ENCODE data around the gene ANKRD63.

The ANKRD63 gene

DNA sequence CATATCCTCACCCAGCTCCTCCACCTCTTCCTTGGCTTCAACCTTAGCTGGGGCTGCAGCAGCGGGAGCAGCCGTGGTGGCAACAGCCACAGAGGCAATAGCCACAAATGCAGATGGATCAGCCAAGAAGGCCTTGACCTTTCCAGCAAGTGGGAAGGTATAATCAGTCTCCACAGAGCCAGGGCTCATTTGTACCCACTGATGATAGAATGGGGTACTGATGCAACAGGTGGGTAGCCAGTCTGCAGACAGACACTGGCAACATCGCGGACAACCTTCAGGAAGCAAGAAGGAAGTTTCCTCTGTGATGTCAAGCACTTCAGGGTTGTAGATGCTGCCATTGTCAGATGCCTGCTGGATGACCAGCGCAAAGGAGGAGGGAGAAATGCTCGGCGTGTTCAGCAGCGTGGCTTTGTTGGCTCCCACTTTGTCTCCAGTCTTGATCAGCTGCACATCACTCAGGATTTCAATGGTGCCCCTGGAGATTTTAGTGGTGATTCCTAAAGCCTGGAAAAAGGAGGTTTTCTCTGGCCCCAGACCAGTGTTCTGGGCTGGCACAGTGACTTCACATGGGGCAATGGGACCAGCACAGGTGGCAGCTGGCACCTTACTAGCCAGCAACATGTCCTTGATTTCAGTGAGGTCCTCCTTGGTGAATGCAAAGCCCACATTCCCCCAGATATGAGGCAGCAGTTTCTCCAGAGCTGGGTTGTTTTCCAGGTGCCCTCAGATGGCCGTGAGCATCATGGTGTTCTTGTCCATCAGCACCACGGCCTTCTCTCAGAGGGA is 29.7 kb upstream of the ANKRD63 start:
- no peak for DNase-seq

DNA sequence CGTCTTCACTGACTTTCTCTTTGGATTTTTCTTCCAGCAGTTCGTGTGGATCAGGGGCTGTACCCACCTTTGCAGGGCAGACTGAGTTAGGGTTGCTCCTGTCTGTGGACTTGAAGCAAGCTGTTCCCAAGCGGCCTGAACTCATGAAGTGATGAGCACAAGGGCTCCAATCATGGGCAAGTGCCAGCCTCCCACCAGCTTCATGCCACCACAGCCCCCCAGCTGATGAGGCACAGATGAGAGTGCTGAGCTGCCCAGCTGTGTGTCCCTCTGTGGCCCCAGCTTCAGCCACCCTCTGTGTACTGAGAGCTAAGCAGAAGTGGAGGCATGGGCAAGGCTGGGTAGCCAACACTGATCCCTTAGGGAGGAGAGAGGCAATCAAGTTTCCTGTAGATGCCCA is 28.1 kb upstream of the ANKRD63 start:
- DNase-seq, result no peak

DNA sequence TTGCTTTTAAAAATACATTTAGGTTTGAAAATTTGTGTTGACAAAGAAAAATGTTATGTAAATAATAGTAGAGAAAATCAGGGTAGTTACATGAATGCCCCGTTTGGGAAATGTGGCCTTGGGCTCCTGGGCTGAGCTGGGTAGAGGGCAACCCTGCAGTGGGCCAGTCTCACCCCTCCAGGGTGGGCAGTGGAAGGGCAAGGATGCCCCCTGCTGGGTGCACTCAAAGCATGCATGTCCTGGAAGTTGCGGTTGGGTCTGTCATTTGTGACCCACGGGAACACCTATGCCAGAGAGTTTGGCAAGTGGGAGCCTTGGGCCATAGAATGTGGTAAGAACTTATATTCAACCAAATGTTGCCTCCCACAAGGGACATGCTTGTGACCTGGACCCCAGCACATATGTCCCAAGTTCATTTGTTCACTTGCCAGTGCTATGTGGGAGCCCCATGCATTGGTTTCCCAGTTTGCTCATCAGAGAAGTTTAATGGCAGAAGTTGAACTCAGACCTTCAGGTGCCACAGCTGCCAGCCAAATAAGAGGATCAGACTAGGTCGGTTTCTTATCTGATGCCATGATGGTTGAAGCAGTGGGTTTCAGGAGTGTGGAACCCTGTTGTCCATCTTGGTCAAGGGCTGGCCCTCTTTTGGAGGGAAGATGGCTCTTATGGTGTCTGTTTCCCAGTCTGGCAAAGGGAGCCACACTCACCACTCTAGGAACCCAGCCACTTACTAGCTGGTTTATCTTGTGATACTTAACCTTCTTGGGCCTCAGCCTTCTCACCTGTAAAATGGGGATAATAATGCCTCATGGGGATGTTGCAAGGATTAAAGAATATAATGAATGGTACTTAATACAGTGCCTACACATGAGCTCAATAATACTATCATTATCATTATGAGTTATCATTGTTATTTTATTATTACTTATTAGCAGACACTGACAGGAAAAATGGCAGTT is 27.4 kb upstream of the ANKRD63 start:
- DNase-seq, result peak; percentile 45

DNA sequence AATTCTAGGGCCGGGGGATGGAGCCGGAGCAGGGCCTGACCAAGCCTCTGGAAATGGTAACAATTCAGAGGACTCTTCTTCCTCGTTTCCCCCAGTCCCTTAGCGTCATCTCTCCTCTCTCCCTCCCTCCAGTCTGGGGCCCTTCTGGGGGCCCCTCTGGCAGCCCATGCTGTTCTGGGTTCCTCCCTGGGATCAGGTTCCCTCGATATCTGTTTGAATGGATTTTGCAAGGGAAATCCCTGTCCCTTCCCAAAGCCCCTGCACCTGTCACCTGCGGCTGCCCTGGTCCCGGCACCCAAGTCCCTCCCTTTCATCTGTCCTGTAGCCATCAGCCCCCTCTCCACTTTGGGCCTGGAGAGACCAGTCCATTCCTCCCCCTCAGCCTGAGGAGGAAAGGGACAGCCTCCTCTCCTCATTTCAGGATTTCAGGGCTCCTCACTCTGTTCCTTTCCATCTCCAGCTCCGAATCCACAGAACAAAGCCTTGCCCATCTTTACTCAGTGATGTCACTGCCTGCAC is 26.5 kb upstream of the ANKRD63 start:
- DNase-seq, result no peak

DNA sequence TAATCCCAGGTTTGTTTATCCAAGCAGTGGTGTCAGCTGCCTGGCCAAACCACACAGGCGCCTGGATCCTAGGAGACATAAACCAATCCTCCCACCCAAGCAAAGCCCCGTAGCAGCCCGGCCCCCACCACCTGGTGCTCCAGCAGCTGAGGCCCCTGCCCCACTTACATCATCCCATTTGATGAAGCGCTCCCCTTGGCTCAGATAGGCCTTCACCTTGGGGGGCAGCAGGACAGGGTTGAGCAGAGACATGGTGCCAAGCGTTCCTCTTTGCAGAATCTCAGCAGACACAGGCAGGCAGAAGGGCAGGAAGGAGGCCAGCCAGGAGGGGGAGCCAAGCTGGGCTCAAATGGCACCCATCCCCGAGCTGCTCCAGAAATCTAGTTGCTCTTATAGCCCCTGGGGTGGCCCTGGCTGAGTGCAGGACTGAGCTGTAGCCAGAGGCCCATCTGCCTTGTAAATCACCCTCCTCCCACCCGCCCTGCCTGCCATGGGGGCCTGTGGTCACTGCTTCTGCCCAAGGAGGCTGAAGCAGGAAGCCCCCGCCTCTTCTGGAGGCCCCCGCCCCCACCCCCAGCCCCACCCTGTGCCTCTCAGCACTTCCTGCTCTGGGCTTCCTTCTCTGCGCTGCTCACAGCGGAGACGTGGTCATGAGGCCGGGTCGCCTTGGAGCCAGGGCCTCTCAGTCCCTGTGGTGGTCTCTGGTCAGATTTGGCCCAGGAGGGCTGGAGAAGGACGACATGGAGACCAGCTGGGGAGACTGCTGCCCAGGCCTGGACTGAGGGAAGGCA is 24.8 kb upstream of the ANKRD63 start, which contains the start of gene PLCB2:
Gene PLCB2, minus strand, starts transcription at position 515 of the 791 bp plus-strand sequence. Its CDS starts 263 bp downstream, at position 252.
- peak; percentile 76 for DNase-seq

DNA sequence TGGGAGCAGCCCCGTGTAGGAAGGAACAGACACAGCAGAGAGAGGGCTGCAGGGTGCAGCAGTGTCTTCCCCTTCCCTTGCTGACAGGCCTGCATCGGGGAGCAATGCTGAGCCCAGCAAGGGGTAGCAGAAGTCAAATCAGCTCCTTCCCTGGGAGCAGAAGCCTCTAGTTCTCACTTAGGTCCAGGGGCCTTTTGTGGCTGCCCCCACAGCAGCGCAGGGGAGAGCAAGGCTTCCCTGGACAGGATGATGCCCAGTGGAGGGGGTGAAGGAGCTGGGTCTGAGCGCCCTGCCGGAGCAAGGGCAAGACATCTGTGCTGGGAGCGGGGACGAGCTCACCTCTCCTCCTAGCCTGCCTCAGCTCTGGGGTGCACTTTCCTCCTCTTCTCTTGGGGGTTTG is 24.0 kb upstream of the ANKRD63 start:
- DNase-seq, result no peak

DNA sequence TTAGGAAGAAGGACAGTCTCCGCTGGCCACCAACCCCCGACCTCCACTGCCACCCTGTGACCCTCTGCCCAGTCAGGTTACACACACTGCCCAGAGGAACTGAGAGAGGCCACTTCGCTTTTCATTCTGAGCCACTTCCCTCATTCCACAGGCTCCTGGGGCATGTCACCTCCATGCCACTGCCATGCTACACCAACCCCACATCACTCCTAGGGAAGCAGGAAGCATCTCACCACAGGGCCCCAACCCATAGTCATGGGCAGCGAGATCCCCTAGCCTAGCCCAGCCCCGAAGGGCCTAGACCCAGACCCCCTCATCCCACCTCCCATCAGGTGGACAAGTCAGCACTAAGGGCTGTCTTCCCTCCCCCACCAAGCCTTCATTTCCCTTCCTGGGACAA is 23.5 kb upstream of the ANKRD63 start:
- no peak for DNase-seq

DNA sequence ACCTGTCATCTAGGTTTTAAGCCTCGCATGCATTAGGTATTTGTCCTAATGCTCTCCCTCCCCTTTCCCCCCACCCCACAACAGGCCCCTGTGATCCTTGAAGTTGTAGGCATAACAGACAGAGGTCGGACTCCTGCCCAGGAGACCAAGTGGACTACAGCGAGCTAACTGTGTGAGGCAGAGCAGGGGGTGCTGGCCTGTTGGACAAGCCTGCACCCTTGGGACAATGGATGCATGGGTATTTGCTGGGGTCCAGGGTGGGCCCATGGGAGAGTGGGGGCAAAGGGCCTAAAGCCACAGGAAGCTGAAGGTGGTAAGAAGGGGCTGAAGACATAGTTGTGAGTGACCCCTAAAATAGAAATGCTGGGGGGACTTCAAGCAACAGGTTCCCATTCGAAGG is 22.4 kb upstream of the ANKRD63 start:
- DNase-seq, result no peak

DNA sequence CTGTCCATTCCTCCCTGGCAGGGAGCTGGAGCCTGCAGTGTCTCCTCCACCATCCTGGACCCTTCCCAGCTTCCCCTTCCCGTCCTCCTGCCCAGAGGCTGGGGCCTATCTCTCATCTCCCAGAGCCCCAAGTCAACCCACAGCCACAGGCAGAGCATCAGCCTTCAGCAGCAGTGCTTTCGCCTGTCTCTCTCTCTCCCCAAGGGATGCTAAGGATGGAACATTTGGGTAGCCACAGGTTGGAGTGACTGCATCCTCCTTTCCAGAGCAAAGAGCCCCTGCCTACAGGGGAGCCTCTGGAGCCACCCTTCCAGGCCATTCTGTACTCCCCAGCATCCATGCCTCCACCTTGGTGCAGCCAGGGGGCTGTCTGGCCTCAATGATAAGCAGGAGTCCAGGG is 20.7 kb upstream of the ANKRD63 start:
- DNase-seq, result no peak

DNA sequence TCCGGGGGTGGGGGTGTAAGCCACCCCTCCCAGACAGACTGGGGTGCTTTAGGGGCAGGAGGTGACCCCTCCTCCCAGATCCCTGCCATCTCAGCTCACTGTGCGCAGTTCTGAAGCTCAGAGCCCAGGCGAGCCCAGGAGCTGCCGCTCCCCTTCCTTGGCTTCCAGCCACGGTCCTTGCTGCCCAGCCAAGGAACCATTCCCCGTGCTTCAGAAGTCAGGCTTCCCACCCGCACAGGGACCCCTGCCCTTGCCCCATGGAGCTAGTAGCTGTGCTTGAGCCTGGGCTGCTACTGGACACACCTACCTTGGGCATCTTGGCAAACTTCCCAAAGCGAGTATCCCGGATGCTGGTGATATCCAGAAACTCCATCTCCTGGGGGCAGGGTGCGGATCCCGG is 20.1 kb upstream of the ANKRD63 start:
- no peak for DNase-seq

DNA sequence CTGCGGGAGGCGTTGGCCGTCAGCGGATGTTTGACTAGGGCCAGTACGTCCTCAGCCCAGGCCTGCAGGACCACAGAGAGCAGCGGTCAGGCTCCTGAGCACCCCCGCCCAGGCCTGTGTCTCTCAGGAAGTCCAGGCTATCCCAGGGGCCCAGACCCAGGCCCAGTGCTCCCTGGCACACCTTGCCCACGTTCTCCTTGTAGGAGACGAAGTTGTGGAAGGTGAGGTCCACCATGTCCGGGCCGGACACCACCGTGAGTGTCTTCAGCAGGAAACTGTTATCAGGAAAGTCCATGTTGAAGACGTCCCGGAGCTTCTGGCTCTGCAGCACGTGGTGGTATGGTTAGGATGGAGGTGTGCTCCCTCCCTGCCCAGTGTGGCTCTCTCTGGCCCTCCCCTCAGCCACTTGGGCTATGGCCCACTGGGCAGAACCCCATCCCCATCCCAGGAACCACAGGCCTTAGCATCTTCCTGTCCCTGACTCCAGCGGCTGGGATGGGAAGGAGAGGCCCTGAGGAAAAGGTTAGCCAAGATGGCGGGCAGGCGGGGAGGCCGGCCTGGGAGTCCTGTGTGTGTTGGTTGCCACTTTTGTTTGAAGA is 19.5 kb upstream of the ANKRD63 start:
- no peak for DNase-seq

DNA sequence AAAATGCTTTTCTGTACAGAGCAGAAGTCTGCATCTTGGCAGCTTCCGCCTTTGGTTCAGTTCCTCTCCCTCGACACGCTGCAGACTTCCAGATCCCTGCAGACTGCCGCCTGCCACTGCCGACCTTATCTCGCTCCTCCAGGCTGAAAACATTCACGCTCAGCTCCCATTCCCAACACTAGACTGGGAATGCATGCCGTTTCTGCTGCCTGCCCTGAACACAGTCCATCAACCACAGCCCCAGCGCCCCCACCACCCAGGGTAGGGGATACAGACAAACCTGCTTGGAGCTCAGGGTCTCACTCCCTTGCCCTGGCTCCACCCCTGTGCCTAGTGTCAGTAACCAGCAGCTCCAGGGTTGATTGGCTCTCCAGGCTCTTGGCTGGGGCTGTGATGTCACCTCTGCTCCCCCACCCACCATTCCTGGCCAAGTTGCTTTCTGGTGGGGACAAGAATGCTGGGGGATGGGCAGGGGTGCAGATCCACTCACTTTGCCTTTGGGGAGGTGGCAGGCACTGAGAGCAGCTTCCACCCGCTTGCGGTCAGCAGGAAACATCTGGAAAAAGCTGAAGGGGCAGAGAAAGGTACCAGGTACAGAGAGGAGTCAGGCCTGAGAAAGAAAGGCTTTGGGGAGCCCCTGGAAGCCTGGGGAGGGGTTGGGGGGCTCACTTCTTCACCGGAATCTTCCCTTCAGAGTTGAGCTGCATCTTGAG is 18.8 kb upstream of the ANKRD63 start:
- DNase-seq, result no peak

DNA sequence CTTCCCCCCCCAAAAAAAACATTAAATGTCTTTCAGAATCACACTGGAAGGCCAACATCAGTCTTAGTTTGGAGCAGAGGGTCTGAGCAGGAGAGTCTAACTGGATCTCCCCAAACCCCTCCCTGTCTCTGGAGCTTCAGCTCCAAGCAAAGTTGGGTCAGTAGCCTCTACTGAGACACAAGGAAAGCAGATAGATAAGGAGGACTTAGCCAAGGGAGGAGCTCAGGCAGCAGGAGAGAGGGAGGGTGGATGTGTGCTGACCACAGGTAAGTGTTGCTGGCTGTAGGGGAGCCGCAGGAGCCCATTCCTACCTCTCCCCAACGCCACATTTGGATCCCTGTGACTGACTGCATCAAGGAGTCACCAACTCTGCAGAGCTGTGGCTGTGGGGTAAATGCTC is 17.9 kb upstream of the ANKRD63 start:
- no peak for DNase-seq

DNA sequence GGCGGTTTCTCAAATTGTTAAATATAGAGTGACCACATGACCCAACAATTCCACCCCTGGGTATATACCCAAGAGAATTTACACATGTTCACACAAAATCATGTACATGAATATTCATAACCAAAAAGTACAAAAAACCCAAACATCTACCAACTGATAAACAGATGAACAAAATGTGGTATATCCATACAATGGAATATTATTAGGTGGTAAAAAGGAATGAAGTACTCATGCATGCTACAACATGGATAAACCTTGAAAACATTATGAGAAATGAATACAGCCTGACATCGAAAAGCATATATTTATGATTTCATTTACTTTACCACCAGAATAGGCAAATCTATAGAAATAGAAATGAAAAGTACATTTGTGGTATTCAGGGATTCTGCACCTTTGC is 17.5 kb upstream of the ANKRD63 start:
- DNase-seq, result no peak

DNA sequence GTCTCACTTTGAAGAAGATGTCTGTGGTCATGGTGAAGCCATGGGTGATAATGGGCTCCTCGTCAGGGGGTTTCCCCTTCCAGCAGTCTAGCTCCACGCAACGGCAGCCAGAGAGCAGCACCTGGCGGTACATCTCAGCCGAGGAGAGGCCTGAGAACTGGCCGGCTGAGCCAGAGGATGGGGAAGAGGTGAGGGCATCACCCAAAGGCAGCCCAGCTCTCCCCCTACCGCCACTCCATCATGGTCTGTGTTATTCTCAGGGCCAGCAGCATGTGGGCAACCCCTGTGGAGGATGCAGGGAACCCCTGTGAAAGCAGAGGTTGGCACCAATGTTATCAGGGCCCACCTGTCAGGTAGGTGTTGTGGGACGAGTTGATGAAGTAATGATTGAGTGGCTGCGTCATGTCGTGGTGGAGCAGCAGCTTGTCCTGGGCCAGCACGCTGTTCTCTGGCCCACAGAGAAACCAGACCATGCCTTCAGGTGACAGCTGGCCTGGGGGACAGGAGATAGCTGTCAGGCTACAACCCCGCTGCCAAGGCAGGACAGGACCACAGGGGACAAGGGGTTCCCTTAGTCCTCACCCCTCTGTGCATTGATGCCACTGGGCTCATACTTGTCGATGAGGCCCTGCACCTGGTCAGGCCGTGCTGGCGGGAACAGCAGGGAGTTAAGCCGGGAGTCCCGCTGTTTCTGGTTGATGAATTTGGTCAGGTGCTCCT is 15.5 kb upstream of the ANKRD63 start:
- DNase-seq, result no peak

DNA sequence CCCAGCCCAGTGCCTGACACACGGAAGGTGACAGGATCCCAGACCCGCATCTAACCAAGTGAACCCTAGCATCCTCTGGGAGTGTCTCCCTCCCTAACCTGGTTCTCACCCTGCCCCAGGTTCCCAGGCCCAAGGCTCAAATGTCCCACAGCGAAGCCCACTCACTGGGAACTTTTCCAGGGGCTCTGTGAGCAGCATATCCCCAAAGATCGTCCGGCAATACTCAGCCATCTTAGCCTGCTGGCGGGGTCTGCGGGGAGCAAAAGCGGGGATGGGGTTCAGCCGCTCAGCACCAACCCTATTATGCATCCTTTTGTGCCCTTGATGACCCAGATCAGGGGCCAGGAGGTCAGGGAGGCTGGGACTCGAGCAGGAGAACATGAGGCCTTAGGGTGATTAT is 14.5 kb upstream of the ANKRD63 start:
- no peak for DNase-seq

DNA sequence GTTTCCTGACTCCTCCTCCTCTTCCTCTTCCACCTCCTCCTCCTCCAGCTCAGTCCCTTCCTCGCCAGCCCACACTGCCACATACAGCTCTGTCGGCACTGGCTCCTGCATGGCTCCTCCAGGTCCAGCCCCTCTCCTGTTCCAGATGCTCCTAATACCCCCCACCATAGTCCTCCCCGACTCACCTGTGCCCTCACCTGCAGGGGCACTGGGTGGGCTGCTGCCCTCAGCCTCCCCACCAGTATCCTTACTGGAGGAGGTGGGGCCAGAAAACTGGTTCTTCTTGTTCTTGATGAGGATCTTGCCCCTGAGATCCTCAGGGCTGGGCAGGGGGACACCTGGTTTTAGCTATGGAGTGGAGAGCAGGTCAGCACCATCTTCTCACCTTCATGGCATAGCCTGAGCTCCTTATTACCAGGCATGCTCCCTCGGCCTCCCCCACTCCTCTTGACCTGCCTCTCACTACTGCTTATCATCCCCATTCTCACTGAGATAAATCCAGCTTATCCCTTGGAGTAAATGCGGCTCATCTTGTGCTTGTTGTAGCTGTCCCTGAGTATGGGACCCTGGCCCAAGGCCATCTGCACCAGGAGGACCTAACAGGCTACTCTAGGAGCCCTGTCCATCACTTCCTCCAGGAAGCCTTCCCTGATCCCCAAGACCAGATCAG is 13.8 kb upstream of the ANKRD63 start:
- no peak for DNase-seq

DNA sequence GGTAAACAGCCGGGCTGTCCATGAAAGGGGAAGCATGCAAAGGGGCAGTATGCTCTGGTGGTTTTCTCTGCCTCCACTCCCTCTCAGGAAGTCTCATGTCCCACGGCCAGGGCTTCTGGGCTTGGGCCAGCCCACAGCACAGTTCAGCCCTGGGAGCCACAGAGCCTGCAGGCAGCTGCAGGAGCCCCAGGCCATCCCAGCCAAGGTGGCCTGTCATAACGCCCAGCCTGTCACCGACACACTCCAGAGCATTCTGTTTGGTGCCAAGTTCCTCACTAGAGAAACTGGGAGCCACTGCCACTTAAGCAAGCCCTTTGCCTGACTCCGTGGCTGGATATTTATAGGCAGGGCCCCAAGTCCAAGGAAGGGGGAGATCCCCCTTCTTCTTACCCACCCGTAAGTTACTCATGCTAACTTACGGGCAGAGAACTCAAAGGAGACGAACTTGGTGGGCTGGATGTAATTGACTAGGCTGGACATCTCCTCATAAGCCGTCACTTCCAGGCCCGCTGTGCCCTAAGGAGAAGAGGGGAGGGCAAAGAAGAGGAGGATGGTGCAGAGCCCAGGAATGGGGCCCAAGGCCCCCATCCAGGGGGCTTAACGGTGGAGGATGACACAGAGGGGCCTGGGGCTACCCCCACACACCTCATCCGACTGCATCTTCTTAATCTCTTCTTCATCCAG is 13.2 kb upstream of the ANKRD63 start:
- no peak for DNase-seq

DNA sequence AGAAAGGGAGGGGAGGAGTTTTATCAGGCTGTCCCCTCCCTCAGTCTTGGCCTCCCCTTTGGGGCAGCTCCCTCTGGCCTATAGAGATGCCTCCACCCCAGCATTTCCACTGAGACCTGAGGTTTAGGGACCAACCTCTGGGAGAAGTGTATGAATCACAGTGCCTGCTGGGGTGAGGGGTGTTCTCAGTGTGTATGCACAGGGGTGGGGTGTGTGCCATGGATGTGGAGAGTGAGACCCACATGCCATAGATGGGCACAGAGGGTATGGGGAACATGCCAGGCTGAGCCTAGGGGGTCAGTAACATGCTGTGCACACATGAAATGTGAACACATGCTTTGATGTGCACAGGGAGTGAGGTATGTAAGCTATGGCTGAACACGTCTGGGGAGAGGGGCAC is 12.4 kb upstream of the ANKRD63 start:
- no peak for DNase-seq
